GM12878 (cell line): Measurements from ENCODE around the gene PRSS33. TPM values are rescaled to one million over a fixed set of nuclear protein-coding genes. Genes with fewer than 3 reads are reported as not detected.

Experiments used
- ATAC-seq: fragments of 200-7000 bp; cut with Tn5 transposase; 3 replicates; pipeline ENCODE4 v1.9.1; 2020; ENCODE audit warnings: mild to moderate bottlenecking, moderate library complexity
- BruUV-seq: library from RNA; stranded (reverse); fragments of 400-500 nt; replicated peaks from 2 replicates; lab custom pipeline; 2021; lab: Mats Ljungman, UMichigan
- CTCF ChIA-PET: fragments of 300-600 bp; sonication (Branson Sonifier 250); formaldehyde crosslinking; extraction: SDS; loops from one replicate; lab custom pipeline; 2021; ENCODE audit warnings: inconsistent platforms; lab: Yijun Ruan, JAX
- POLR2A ChIA-PET: fragments of 350-600 bp; formaldehyde crosslinking; extraction: SDS; loops from one replicate; lab custom pipeline; 2021; ENCODE audit warnings: inconsistent platforms; lab: Charles Lee
- RAD21 ChIA-PET: fragments of 300-600 bp; sonication (Branson Sonifier 250); formaldehyde crosslinking; loops from one replicate; lab custom pipeline; 2023; ENCODE audit warnings: antibody characterized with exemption; ENCODE audit not compliant: unreplicated experiment; lab: Charles Lee
- SMC1A ChIA-PET: fragments of 300-600 bp; sonication (Branson Sonifier 250); formaldehyde crosslinking; loops from one replicate; lab custom pipeline; 2023; ENCODE audit not compliant: unreplicated experiment, uncharacterized antibody; lab: Charles Lee
- DNase-seq: peaks from one replicate; pipeline ENCODE4 v3.0.0-alpha.2; 2011; ENCODE audit warnings: low read depth, low spot score
- FAIRE-seq: peaks from 3 replicates; lab custom pipeline; 2011; peaks lifted over from hg19 to GRCh38; lab: Jason Lieb, UNC
- H2AFZ ChIP-seq: 2 replicates; pipeline ENCODE4 v1.6.0; 2011; ENCODE audit warnings: low read depth, low read length, control low read depth; ENCODE audit not compliant: control insufficient read depth
- H3K27ac ChIP-seq: 2 replicates; pipeline ENCODE4 v1.5.1; 2011; ENCODE audit warnings: control low read depth; ENCODE audit not compliant: control insufficient read depth, insufficient read depth
- H3K27me3 ChIP-seq, 2 experiments: replicated peaks in 1 of 2; 2 replicates each; pipeline versions ENCODE4 v1.6.0 to v1.6.1; 2011; ENCODE audit warnings: low read length in 1 of 2; ENCODE audit not compliant: control insufficient read depth in 2 of 2, insufficient read depth in 2 of 2
- H3K36me3 ChIP-seq, 2 experiments: 2 replicates each; pipeline ENCODE4 v1.5.1; 2011; ENCODE audit warnings: low read length in 1 of 2; ENCODE audit not compliant: control insufficient read depth in 2 of 2, insufficient read depth in 2 of 2
- H3K4me1 ChIP-seq: 2 replicates; pipeline ENCODE4 v1.6.1; 2011; ENCODE audit warnings: mild to moderate bottlenecking, low read length, moderate library complexity, mixed read lengths; ENCODE audit not compliant: control insufficient read depth, insufficient read depth
- H3K4me2 ChIP-seq: 2 replicates; pipeline ENCODE4 v1.6.0; 2011; ENCODE audit warnings: control low read depth; ENCODE audit not compliant: control insufficient read depth, insufficient read depth
- H3K4me3 ChIP-seq: fragments of 200-600 bp; sonication (generic); 2 replicates; pipeline ENCODE4 v1.5.1; 2016
- H3K79me2 ChIP-seq: 2 replicates; pipeline ENCODE4 v1.6.0; 2011; ENCODE audit warnings: low read length; ENCODE audit not compliant: control insufficient read depth, insufficient read depth
- H3K9ac ChIP-seq: 2 replicates; pipeline ENCODE4 v1.8.0; 2011; ENCODE audit warnings: low read length, control low read depth, mixed read lengths; ENCODE audit not compliant: control insufficient read depth, insufficient read depth
- H3K9me3 ChIP-seq: replicated peaks from 3 replicates; pipeline ENCODE4 v1.5.1; 2011; ENCODE audit warnings: mild to moderate bottlenecking, low read length; ENCODE audit not compliant: control insufficient read depth, insufficient read depth
- H4K20me1 ChIP-seq: 2 replicates; pipeline ENCODE4 v1.6.0; 2011; ENCODE audit not compliant: control insufficient read depth, insufficient read depth
- CBX3 ChIP-seq: fragments of 200-600 bp; sonication (generic); IDR thresholded peaks from 2 replicates; pipeline ENCODE4 v1.6.1; 2016; ENCODE audit warnings: low read depth, borderline replicate concordance
- EGR1 ChIP-seq, 2 experiments: IDR thresholded peaks; 1 replicate in 1 of 2; 2 replicates in 1 of 2; pipeline ENCODE4 v1.6.1; 2011 to 2012; ENCODE audit warnings: low read depth in 2 of 2, low read length in 2 of 2, borderline replicate concordance in 1 of 2, mild to moderate bottlenecking in 1 of 2, moderate library complexity in 1 of 2
- IKZF1 ChIP-seq: fragments of 450-650 bp; conservative IDR thresholded peaks from 2 replicates; pipeline ENCODE4 v1.6.1; 2017; ENCODE audit warnings: antibody characterized with exemption, mild to moderate bottlenecking
- JUNB ChIP-seq: IDR thresholded peaks from 2 replicates; pipeline ENCODE4 v1.6.1; 2016; ENCODE audit warnings: antibody characterized with exemption, mild to moderate bottlenecking
- USF2 ChIP-seq: IDR thresholded peaks from 2 replicates; pipeline ENCODE4 v1.6.1; 2011; ENCODE audit warnings: low read depth, low read length, improper control_type of control experiment, borderline replicate concordance
- YBX1 ChIP-seq: fragments of 450-650 bp; IDR thresholded peaks from 2 replicates; pipeline ENCODE4 v1.6.1; 2016; ENCODE audit warnings: antibody characterized with exemption
- YY1 ChIP-seq: IDR thresholded peaks from 2 replicates; pipeline ENCODE4 v1.6.1; 2011; ENCODE audit warnings: low read depth, mild to moderate bottlenecking, low read length
- ZBED1 ChIP-seq: IDR thresholded peaks from 2 replicates; pipeline ENCODE4 v1.6.1; 2016; ENCODE audit warnings: borderline replicate concordance
- ZBTB33 ChIP-seq: fragments of 450-650 bp; IDR thresholded peaks from 2 replicates; pipeline ENCODE4 v1.6.1; 2017; ENCODE audit warnings: mild to moderate bottlenecking
- WGBS: methylation state at CpG from one replicate; pipeline ENCODE4 v1.1.6; 2016; ENCODE audit warnings: low lambda C conversion rate; ENCODE audit not compliant: insufficient replicate concordance, insufficient coverage; ENCODE audit errors: missing lambda C conversion rate; 5-methylcytosine and 5-hydroxymethylcytosine counted together
- in situ Hi-C: fragments of 300-500 bp; cut with MboI; formaldehyde crosslinking; loops from 9 replicates; pipeline ENCODE4 v1.14.3; 2018; ENCODE audit warnings: mixed read lengths
- intact Hi-C: fragments of 100-400 bp; cut with micrococcal nuclease; formaldehyde crosslinking; loops from one replicate; pipeline ENCODE4 v1.14.2; 2022; ENCODE audit not compliant: unreplicated experiment
- polyA plus RNA-seq, 11 experiments: library from polyadenylated mRNA; depleted of rRNA in 4 of 11; unstranded in 6 of 11; stranded (reverse) in 5 of 11; fragments of >200 nt; fragmentation: Nextera tagmentation in 4 of 11; fragmentation: Illumina TruSeq in 1 of 11; extraction: Ambion mirVana in 4 of 11; extraction: Trizol in 1 of 11; gene quantifications; 1 replicate in 1 of 11; 2 replicates in 10 of 11; pipeline versions ENCODE4 v1.2.1 to v1.2.3, GENCODE V29; 2011 to 2016; ENCODE audit warnings: inconsistent platforms in 2 of 11, missing spikeins in 2 of 11, low read depth in 1 of 11
- total RNA-seq, 4 experiments: library from RNA; depleted of rRNA in 3 of 4; stranded (reverse); fragments of >200 nt in 3 of 4; fragmentation: Illumina TruSeq in 1 of 4; extraction: Trizol in 1 of 4; gene quantifications; 2 replicates each; pipeline versions ENCODE4 v1.2.1 to v1.2.3, GENCODE V29; 2013 to 2021

PRSS33 gene
- total and polyA plus RNA-seq, 10 of the 15 experiments (the other 5 are each of a cell fraction or from before 2014, with no cell fraction given), result not detected

GRCh38 chr16:2822158-2822495 lies 34.8 kb upstream of the PRSS33 start:
- Histone ChIP-seq H3K79me2 (peaks cover 5% of the 10 kb centered on the region), H3K9ac (no peak overlapping the region), H3K4me1 (no peaks in the 10 kb centered on the region), H3K27ac (no peak overlapping the region), H3K9me3 (no peaks in the 10 kb centered on the region), H4K20me1 (no peaks in the 10 kb centered on the region), H3K4me2 (no peak overlapping the region), H3K27me3 (peaks cover 0 to 1% of the 10 kb centered on the region in 2 experiments; a peak in 1 of 4 replicates), H2AFZ (no peak overlapping the region), H3K4me3 (no peak overlapping the region), H3K36me3 (no peaks in the 10 kb centered on the region)
- ATAC-seq (no peak), FAIRE-seq (no peak), DNase-seq (no peak)
- BruUV-seq, result no TSS peak
- ChIA-PET POLR2A (no interaction called here), SMC1A (no interaction called here), RAD21 (no interaction called here), CTCF (interaction anchor here (1.2 kb wide), 1 partner anchor 16 kb away, joined by 7 read pairs; no protein-coding TSS in a partner anchor)
- TF ChIP-seq ZBTB33 (no peak), YBX1 (no peak), IKZF1 (no peak), ZBED1 (no peak), EGR1 (IDR thresholded peaks at IDR 0.05; ENCODE audit: borderline replicate concordance in 1 of 2, low read depth in 2 of 2, low read length in 2 of 2) (no peak), CBX3 (no peak), USF2 (no peak), YY1 (no peak), JUNB (no peak)
- in situ Hi-C loops (no loop called here), intact Hi-C loops (no loop called here)
- 42% methylated on average over 8 of the region's 8 CpGs for WGBS
